HG02571 (cell line): ENCODE results near the gene PDZRN4.
"Not testable (repeated sequence)": the region's sequence is repeated elsewhere in the genome, so short reads cannot be mapped to it uniquely, and the experiment has no call there.

ENCODE experiments used
- ATAC-seq: cut with Tn5 transposase; IDR thresholded peaks from one replicate; pipeline ENCODE4 v1.9.1; 2021; ENCODE audit warnings: mild to moderate bottlenecking, moderate library complexity; ENCODE audit not compliant: unreplicated experiment

PDZRN4 gene

DNA sequence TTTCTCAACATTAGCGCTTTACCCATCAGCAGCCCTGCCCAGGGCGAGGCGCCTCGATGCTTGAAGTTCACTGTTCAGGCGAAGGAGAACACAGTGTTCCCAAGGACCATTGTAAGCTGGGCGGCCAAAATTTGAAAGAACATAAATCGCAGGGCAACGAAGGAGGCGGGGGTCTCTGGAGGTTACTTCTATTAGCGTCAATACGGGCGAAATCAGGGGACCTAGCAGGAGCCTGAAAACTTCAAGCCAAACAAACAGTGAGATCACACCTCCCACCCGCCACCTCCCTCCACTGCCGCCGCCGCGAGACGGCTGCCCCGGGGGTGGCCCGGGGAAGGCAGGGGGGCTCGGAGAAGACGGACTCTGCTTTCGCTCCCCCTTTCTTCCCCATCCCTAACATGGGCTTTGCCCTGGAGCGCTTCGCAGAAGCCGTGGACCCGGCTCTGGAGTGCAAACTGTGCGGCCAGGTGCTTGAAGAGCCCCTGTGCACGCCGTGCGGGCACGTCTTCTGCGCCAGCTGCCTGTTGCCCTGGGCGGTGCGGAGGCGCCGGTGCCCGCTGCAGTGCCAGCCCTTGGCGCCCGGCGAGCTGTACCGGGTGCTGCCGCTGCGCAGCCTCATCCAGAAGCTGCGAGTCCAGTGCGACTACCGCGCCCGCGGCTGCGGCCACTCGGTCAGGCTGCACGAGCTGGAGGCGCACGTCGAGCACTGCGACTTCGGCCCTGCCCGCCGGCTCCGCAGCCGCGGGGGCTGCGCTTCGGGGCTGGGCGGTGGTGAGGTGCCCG lies at the start of gene PDZRN4:
PDZRN4 (plus strand) TSS at position 263 of the 783 bp plus-strand sequence.
- ATAC-seq = no peak

DNA sequence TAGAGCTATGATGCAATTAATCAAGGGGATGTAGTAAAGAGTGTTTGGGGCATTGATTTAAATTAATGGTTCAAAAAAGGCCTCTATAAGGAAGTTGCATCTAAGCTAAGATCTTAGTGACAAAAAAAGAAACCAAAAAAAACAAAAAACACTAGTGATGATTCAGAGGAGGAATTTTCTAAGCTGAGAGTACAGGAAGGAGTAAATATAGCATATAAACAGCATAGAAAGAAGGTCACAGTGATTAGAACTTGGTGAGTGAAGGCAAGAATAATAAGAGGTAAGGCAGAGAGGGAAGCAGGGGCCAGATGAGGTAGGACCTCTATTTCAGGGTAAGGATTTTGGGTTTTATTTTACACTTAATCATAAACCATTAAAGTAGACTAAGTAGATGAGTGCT lies 48.0 kb upstream of the PDZRN4 start:
- no peak for ATAC-seq

DNA sequence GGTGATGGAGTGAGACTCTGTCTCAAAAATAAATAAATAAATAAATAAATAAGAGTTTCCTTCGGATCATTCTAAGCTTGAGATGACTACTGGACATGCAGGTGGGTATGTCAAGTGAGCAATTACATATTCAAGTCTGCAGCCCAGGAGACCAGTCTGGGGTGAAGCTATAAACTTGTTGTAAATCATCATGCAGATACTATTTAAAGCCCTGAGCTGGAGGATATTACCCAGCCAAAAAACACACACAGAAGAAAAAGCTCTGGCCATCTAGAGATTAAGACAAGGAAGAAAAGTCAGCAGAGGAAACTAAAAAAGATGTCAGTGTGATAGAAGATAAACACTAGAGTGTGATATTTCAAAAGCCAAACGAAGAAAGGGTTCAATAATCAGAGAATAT lies 47.0 kb upstream of the PDZRN4 start:
- ATAC-seq = no peak

GRCh38 chr12:41142376-41142775 lies 45.7 kb upstream of the PDZRN4 start:
- ATAC-seq = no peak

GRCh38 chr12:41151793-41152192 lies 36.3 kb upstream of the PDZRN4 start:
- ATAC-seq = no peak

DNA sequence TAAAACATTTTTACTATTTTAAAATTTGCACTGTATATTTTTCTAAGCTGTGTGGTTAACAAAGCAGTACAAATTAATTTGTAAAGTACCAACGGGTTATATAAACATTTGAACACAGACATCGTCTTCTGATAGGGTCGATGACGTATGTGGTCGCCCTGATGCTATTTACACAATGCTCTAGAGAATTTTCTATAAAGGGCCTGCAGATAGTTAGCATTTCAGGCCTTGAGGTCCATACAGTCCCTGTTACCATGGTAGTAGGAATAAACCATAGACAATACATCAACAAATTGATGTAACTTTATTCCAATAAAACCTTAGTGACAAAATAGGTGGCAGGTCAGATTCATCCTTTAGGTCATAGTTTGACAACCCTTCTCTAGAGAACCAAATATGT lies 25.7 kb upstream of the PDZRN4 start:
- ATAC-seq = no peak

DNA sequence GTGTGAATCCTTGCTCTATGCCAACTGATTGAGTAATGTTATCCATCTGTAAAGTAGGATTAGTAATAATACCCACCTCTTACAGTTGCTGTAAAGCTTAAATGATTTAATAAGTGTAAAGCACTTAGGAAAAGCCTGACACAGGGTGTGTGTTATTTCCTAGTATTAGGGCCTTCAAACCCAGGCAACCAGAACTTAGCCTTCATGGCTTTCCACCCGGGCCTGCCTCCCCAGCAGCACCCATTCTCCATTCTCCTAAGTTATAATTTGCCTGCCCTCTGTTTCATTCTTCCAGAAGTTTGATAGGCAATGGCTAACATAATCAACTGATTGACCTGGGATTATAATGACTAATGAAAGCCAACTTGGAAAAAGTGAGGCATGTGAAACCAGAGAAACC lies 20.4 kb upstream of the PDZRN4 start:
- ATAC-seq = no peak

DNA sequence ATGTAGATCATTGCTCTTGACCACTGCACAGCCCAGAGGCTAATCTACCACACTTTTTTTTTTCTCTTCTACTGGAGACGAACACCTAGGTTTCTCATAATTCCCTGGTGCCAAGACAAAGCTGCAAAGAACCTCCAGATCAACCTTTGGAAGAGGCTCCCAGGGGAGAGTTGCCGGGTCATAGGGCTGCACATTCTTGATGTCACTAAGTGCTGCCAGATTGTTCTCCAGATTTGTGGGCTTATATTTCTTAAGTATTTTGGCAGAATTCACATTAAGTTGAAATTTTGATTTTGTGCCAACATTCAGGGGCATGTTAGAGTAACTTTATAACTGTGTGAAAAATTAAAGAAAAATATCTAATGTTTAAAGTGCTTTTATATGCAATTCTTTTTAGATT lies 13.5 kb upstream of the PDZRN4 start:
- no peak for ATAC-seq

GRCh38 chr12:41179507-41179906 lies 8.6 kb upstream of the PDZRN4 start:
- not testable (repeated sequence) for ATAC-seq

- ATAC-seq = no peak
These were observed 3.3 kb upstream of the PDZRN4 start for GRCh38 chr12:41184864-41185263.

GRCh38 chr12:41186026-41186425 lies 2.1 kb upstream of the PDZRN4 start:
- ATAC-seq = no peak

- ATAC-seq = no peak
These were observed 798 bp downstream of the PDZRN4 start for GRCh38 chr12:41188841-41189394.

- ATAC-seq = no peak
These were observed 1.5 kb downstream of the PDZRN4 start for GRCh38 chr12:41189395-41190251.

- ATAC-seq = no peak
These were observed 2.2 kb downstream of the PDZRN4 start for GRCh38 chr12:41190338-41190737.

GRCh38 chr12:41191549-41191948 lies 3.4 kb downstream of the PDZRN4 start:
- not testable (repeated sequence) for ATAC-seq

DNA sequence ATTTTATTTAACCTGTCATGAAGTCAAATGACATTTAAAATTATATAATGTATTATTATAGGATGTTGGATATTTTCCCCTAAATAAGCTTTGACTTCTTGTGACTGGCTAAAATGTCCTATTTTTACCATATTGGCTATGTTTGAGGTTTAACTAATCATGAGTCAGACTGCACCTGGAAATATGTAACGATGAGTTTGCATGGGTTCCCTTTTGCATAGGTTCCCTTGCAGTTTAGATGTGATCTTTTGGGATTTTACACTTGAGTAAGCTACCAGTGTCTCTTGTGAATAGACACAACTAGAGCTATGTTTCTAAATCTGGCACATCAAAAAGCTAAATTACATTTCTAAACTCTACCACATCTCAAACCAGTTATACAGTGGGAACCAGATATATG lies 5.2 kb downstream of the PDZRN4 start:
- no peak for ATAC-seq

GRCh38 chr12:41202051-41202450 lies 13.9 kb downstream of the PDZRN4 start:
- no peak for ATAC-seq

GRCh38 chr12:41205070-41205709 lies 17.1 kb downstream of the PDZRN4 start:
- no peak for ATAC-seq

- no peak for ATAC-seq
These were observed 18.2 kb downstream of the PDZRN4 start for GRCh38 chr12:41206298-41206697.

DNA sequence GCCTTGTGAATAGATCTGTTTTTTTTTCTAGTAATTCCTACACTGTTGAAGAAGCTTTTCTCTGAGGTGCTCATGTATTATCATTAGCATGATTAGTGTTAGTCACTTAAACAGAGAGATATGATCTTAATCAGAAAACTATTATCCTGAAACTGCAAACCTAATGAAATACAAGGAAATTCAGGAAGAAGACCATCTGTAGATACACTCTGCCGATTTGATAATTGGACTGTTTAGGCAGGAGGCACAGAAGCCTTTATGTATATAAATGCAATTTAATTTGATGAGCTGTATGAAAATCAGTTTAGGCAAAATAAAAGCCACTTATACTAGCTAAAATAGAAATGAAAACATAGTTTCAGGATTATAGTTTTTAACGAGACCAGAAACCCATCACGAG lies 23.3 kb downstream of the PDZRN4 start:
- ATAC-seq = no peak

- no peak for ATAC-seq
These were observed 24.5 kb downstream of the PDZRN4 start for GRCh38 chr12:41212625-41213024.
